Neural cell (in vitro differentiated cells): ENCODE results near the gene RYR2.

Experiments used
- EP300 ChIP-seq: fragments of 450-650 bp; conservative IDR thresholded peaks from 2 replicates; pipeline ENCODE4 v1.6.1; 2014; ENCODE audit warnings: antibody characterized with exemption, mild to moderate bottlenecking, moderate library complexity; ENCODE audit not compliant: poor library complexity, severe bottlenecking
- EZH2 ChIP-seq: fragments of 200-600, 300-800 bp; shearing (Covaris generic), sonication (generic); IDR thresholded peaks from 2 replicates; pipeline ENCODE4 v1.6.1; 2014; ENCODE audit warnings: antibody characterized with exemption, low read length, borderline replicate concordance, mild to moderate bottlenecking; ENCODE audit not compliant: insufficient read depth, poor library complexity, severe bottlenecking
- MXI1 ChIP-seq: fragments of 450-650 bp; conservative IDR thresholded peaks from 2 replicates; pipeline ENCODE4 v1.6.1; 2014; ENCODE audit warnings: antibody characterized with exemption, mild to moderate bottlenecking; ENCODE audit not compliant: poor library complexity, severe bottlenecking
- POLR2AphosphoS5 ChIP-seq: IDR thresholded peaks from 2 replicates; pipeline ENCODE4 v1.6.1; 2012
- SMC3 ChIP-seq: fragments of 450-650 bp; conservative IDR thresholded peaks from 2 replicates; pipeline ENCODE4 v1.6.1; 2014; ENCODE audit warnings: antibody characterized with exemption, mild to moderate bottlenecking, moderate library complexity; ENCODE audit not compliant: poor library complexity
- TAF1 ChIP-seq: IDR thresholded peaks from 2 replicates; pipeline ENCODE4 v1.6.1; 2012; ENCODE audit warnings: low read depth
- TF ChIP-seq, protein P1 (sequence below): fragments of 450-650 bp; IDR thresholded peaks from 2 replicates; pipeline ENCODE4 v1.5.1; 2014; ENCODE audit warnings: antibody characterized with exemption, mild to moderate bottlenecking, moderate library complexity; ENCODE audit not compliant: poor library complexity, severe bottlenecking
- TF ChIP-seq, protein P2 (sequence below): IDR thresholded peaks from 2 replicates; pipeline ENCODE4 v1.6.1; 2012; ENCODE audit warnings: borderline replicate concordance

DNA sequence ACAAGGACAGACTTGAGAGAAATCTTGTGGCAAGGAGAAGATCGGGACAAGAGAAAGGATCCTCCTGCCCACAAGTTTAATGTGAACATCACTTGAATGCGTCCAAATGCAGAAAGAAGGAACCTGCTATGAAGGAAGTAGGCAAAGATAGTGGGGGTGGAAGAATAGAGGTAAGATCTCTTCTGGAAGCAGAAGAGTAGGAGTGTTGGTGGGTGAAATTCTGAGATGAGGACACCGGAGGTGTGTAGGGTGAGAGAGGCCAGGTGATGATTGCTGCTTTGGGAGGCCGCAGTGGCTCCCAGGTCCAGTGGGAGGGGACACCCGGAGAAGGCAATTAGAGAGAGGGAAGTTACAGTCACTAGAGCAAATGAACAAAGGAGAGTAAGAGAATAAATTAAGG, 6.8 kb downstream of the RYR2 start:
- TF ChIP-seq, protein P1, sequence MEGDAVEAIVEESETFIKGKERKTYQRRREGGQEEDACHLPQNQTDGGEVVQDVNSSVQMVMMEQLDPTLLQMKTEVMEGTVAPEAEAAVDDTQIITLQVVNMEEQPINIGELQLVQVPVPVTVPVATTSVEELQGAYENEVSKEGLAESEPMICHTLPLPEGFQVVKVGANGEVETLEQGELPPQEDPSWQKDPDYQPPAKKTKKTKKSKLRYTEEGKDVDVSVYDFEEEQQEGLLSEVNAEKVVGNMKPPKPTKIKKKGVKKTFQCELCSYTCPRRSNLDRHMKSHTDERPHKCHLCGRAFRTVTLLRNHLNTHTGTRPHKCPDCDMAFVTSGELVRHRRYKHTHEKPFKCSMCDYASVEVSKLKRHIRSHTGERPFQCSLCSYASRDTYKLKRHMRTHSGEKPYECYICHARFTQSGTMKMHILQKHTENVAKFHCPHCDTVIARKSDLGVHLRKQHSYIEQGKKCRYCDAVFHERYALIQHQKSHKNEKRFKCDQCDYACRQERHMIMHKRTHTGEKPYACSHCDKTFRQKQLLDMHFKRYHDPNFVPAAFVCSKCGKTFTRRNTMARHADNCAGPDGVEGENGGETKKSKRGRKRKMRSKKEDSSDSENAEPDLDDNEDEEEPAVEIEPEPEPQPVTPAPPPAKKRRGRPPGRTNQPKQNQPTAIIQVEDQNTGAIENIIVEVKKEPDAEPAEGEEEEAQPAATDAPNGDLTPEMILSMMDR: no peak
- TF ChIP-seq POLR2AphosphoS5 (no peak), TAF1 (no peak), EP300 (no peak), MXI1 (no peak), EZH2 (no peak), SMC3 (no peak)
- TF ChIP-seq, protein P2, sequence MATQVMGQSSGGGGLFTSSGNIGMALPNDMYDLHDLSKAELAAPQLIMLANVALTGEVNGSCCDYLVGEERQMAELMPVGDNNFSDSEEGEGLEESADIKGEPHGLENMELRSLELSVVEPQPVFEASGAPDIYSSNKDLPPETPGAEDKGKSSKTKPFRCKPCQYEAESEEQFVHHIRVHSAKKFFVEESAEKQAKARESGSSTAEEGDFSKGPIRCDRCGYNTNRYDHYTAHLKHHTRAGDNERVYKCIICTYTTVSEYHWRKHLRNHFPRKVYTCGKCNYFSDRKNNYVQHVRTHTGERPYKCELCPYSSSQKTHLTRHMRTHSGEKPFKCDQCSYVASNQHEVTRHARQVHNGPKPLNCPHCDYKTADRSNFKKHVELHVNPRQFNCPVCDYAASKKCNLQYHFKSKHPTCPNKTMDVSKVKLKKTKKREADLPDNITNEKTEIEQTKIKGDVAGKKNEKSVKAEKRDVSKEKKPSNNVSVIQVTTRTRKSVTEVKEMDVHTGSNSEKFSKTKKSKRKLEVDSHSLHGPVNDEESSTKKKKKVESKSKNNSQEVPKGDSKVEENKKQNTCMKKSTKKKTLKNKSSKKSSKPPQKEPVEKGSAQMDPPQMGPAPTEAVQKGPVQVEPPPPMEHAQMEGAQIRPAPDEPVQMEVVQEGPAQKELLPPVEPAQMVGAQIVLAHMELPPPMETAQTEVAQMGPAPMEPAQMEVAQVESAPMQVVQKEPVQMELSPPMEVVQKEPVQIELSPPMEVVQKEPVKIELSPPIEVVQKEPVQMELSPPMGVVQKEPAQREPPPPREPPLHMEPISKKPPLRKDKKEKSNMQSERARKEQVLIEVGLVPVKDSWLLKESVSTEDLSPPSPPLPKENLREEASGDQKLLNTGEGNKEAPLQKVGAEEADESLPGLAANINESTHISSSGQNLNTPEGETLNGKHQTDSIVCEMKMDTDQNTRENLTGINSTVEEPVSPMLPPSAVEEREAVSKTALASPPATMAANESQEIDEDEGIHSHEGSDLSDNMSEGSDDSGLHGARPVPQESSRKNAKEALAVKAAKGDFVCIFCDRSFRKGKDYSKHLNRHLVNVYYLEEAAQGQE: no peak
